Calu3 (cell line): ENCODE data around the gene HTRA1. TPM values are rescaled to one million over a fixed set of nuclear protein-coding genes. Genes with fewer than 3 reads are reported as not detected.

Source experiments
- BruUV-seq: library from RNA; stranded (reverse); fragments of 400-500 nt; replicated peaks from 2 replicates; lab custom pipeline; 2021; lab: Mats Ljungman, UMichigan
- CTCF ChIA-PET: fragments of 300-600 bp; sonication (Branson Sonifier 250); formaldehyde crosslinking; loops from one replicate; lab custom pipeline; 2022; ENCODE audit warnings: antibody characterized with exemption; lab: Charles Lee
- DNase-seq: peaks from one replicate; pipeline ENCODE4 v3.0.0; 2022
- H3K27ac Mint-ChIP-seq: one replicate; pipeline ENCODE4 v1.8.0; 2022; ENCODE audit warnings: mixed read lengths; ENCODE audit not compliant: unreplicated experiment
- H3K27me3 Mint-ChIP-seq: one replicate; pipeline ENCODE4 v1.8.0; 2022; ENCODE audit warnings: mixed read lengths; ENCODE audit not compliant: unreplicated experiment
- H3K36me3 Mint-ChIP-seq: one replicate; pipeline ENCODE4 v1.8.0; 2022; ENCODE audit warnings: mild to moderate bottlenecking, moderate library complexity, mixed read lengths; ENCODE audit not compliant: insufficient read depth, unreplicated experiment
- H3K4me1 Mint-ChIP-seq: one replicate; pipeline ENCODE4 v1.8.0; 2022; ENCODE audit warnings: mild to moderate bottlenecking, low read depth, mixed read lengths; ENCODE audit not compliant: unreplicated experiment
- H3K4me3 Mint-ChIP-seq: one replicate; pipeline ENCODE4 v1.8.0; 2022; ENCODE audit warnings: mild to moderate bottlenecking, low read depth, moderate library complexity, mixed read lengths; ENCODE audit not compliant: unreplicated experiment
- H3K9me3 Mint-ChIP-seq: one replicate; pipeline ENCODE4 v1.8.0; 2022; ENCODE audit warnings: low read depth, mixed read lengths; ENCODE audit not compliant: unreplicated experiment
- CTCF ChIP-seq: fragments of 200-600 bp; IDR thresholded peaks from one replicate; pipeline ENCODE4 v1.8.0; 2022; ENCODE audit warnings: antibody characterized with exemption; ENCODE audit not compliant: unreplicated experiment
- intact Hi-C: fragments of 100-400 bp; cut with micrococcal nuclease; formaldehyde crosslinking; loops from one replicate; pipeline ENCODE4 v1.10.0; 2022; ENCODE audit not compliant: unreplicated experiment
- total RNA-seq: library from RNA; stranded (reverse); gene quantifications from 2 replicates; pipeline ENCODE4 v1.2.3, GENCODE V29; 2022

The HTRA1 gene
- total RNA-seq, 1 experiment from 2014 or later, result 1.3 TPM

- H3K4me3 Mint-ChIP-seq, result no peak overlapping the region
- no peaks in the 10 kb centered on the region for H3K9me3 Mint-ChIP-seq
- BruUV-seq, result no TSS peak
- no peak for DNase-seq
- intact Hi-C loops, result no loop called here
- no peak overlapping the region for H3K27ac Mint-ChIP-seq
- CTCF ChIA-PET, result no interaction called here
- TF ChIP-seq CTCF, result no peak
- H3K27me3 Mint-ChIP-seq, result peaks cover 43% of the 10 kb centered on the region
- H3K4me1 Mint-ChIP-seq, result no peaks in the 10 kb centered on the region
- H3K36me3 Mint-ChIP-seq, result no peaks in the 10 kb centered on the region
Observed at GRCh38 chr10:122474131-122474818, 12.9 kb downstream of the HTRA1 start.

DNA sequence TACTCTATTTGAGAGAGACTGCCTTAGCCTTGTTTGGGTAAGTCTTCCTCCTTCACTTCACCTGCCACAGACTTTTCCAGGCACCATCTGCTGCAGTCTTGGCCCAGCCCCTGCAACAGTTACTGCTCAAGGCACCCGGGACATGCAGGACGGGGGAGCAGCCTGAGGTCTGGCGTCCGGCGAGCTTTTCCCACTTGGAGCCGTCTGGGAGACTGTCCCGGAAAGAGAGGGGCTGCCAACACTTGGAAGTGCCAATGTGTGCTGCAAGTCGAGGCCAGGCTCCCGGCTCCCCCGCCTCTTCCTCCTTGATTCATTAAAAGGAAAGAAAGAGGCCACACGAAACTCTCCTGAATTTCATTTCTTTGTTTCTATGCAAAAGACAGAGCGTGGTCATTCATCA, 13.7 kb downstream of the HTRA1 start:
- Mint-ChIP-seq H3K4me1 (no peaks in the 10 kb centered on the region), H3K27me3 (peaks cover 43% of the 10 kb centered on the region), H3K9me3 (no peaks in the 10 kb centered on the region), H3K4me3 (no peak overlapping the region), H3K27ac (no peak overlapping the region), H3K36me3 (no peaks in the 10 kb centered on the region)
- intact Hi-C loops, result no loop called here
- no TSS peak for BruUV-seq
- no peak for TF ChIP-seq CTCF
- CTCF ChIA-PET, result no interaction called here
- no peak for DNase-seq

- H3K4me1 Mint-ChIP-seq, result no peaks in the 10 kb centered on the region
- CTCF ChIA-PET, result no interaction called here
- no TSS peak for BruUV-seq
- no peak overlapping the region for H3K4me3 Mint-ChIP-seq
- no peaks in the 10 kb centered on the region for H3K36me3 Mint-ChIP-seq
- H3K9me3 Mint-ChIP-seq, result no peaks in the 10 kb centered on the region
- H3K27me3 Mint-ChIP-seq, result peaks cover 39% of the 10 kb centered on the region
- no peak for DNase-seq
- intact Hi-C loops, result no loop called here
- no peak for TF ChIP-seq CTCF
- no peak overlapping the region for H3K27ac Mint-ChIP-seq
Observed at GRCh38 chr10:122475591-122476332, 14.4 kb downstream of the HTRA1 start.

DNA sequence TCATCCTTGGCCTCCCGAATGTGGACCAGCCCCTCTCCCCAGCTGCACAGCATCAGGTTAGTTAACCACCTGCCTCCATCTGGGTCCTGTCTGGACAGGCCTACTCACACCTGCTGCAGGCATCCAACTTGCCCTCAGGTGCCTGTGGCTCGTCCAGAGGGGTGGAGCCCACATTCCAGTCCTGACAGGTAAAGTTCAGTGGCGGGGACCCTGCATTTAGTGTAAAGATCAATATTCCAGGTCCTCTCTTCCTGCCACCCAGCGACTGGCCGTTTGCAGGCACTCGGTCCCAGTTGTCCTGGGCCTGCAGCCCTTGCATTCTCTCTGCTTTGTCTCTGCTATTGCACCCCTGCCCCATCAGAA, 15.0 kb downstream of the HTRA1 start:
- no peak for DNase-seq
- intact Hi-C loops, result no loop called here
- Mint-ChIP-seq H3K27me3 (peaks cover 37% of the 10 kb centered on the region), H3K36me3 (no peaks in the 10 kb centered on the region), H3K27ac (no peak overlapping the region), H3K4me3 (no peak overlapping the region), H3K9me3 (no peaks in the 10 kb centered on the region), H3K4me1 (no peaks in the 10 kb centered on the region)
- no TSS peak for BruUV-seq
- TF ChIP-seq CTCF, result no peak
- CTCF ChIA-PET, result no interaction called here
